HepG2 (cell line): Measurements from ENCODE around the gene EXOC7. TPM values are rescaled to one million over a fixed set of nuclear protein-coding genes. Genes with fewer than 3 reads are reported as not detected.

Experiments
- MAFG ChIP-seq: sonication (generic); formaldehyde crosslinking; IDR thresholded peaks from 2 replicates; pipeline ENCODE4 v1.5.1; 2020; ENCODE audit warnings: mild to moderate bottlenecking, missing genetic modification reagents
- MED1 ChIP-seq: sonication (generic); formaldehyde crosslinking; IDR thresholded peaks from 2 replicates; pipeline ENCODE4 v1.4.0; 2020; ENCODE audit warnings: missing genetic modification reagents
- MTF2 ChIP-seq: sonication (generic); formaldehyde crosslinking; IDR thresholded peaks from 2 replicates; pipeline ENCODE4 v1.5.0; 2020; ENCODE audit warnings: missing genetic modification reagents, borderline replicate concordance
- NFYB ChIP-seq: sonication (generic); formaldehyde crosslinking; IDR thresholded peaks from 2 replicates; pipeline ENCODE4 v1.4.0; 2020; ENCODE audit warnings: missing genetic modification reagents
- RARA ChIP-seq: IDR thresholded peaks from 2 replicates; pipeline ENCODE4 v1.6.1; 2016; ENCODE audit warnings: missing genetic modification reagents, missing compliant biosample characterization
- RBFOX2 ChIP-seq: fragments of 200-400 bp; formaldehyde crosslinking; IDR thresholded peaks from 2 replicates; pipeline ENCODE4 v1.6.1; 2017; ENCODE audit warnings: low read depth, mild to moderate bottlenecking, low read length
- REL ChIP-seq: sonication (generic); formaldehyde crosslinking; conservative IDR thresholded peaks from 2 replicates; pipeline ENCODE4 v1.8.0; 2022; ENCODE audit warnings: mild to moderate bottlenecking, missing genetic modification reagents, moderate library complexity
- SETDB1 ChIP-seq: sonication (generic); formaldehyde crosslinking; IDR thresholded peaks from 2 replicates; pipeline ENCODE4 v1.5.1; 2020; ENCODE audit warnings: missing genetic modification reagents, mild to moderate bottlenecking, borderline replicate concordance
- ZBTB42 ChIP-seq: sonication (generic); formaldehyde crosslinking; IDR thresholded peaks from 2 replicates; pipeline ENCODE4 v1.5.0; 2020; ENCODE audit warnings: mild to moderate bottlenecking, missing genetic modification reagents
- ZFP82 ChIP-seq: sonication (generic); formaldehyde crosslinking; IDR thresholded peaks from 2 replicates; pipeline ENCODE4 v1.5.1; 2020; ENCODE audit warnings: mild to moderate bottlenecking, missing genetic modification reagents, borderline replicate concordance
- ZNF160 ChIP-seq: sonication (generic); formaldehyde crosslinking; IDR thresholded peaks from 2 replicates; pipeline ENCODE4 v1.8.0; 2022; ENCODE audit warnings: mild to moderate bottlenecking, inconsistent platforms, missing genetic modification reagents
- ZNF17 ChIP-seq: sonication (generic); formaldehyde crosslinking; IDR thresholded peaks from 2 replicates; pipeline ENCODE4 v1.5.0; 2020; ENCODE audit warnings: mild to moderate bottlenecking, missing genetic modification reagents
- ZNF281 ChIP-seq: sonication (generic); formaldehyde crosslinking; IDR thresholded peaks from 2 replicates; pipeline ENCODE4 v1.4.0; 2020; ENCODE audit warnings: missing genetic modification reagents, borderline replicate concordance
- ZNF282 ChIP-seq: fragments of 450-650 bp; IDR thresholded peaks from 2 replicates; pipeline ENCODE4 v1.6.1; 2018; ENCODE audit not compliant: partially characterized antibody
- ZNF570 ChIP-seq: sonication (generic); formaldehyde crosslinking; IDR thresholded peaks from 2 replicates; pipeline ENCODE4 v1.4.0; 2020; ENCODE audit warnings: mild to moderate bottlenecking, missing genetic modification reagents, borderline replicate concordance
- ZNF615 ChIP-seq: sonication (generic); formaldehyde crosslinking; IDR thresholded peaks from 2 replicates; pipeline ENCODE4 v1.5.0; 2020; ENCODE audit warnings: mild to moderate bottlenecking, missing genetic modification reagents, borderline replicate concordance
- ZNF746 ChIP-seq: sonication (generic); formaldehyde crosslinking; IDR thresholded peaks from 2 replicates; pipeline ENCODE4 v1.8.0; 2022; ENCODE audit warnings: mild to moderate bottlenecking, missing genetic modification reagents
- polyA plus RNA-seq, 8 experiments: library from polyadenylated mRNA; depleted of rRNA in 3 of 8; stranded (reverse) in 7 of 8; unstranded in 1 of 8; fragments of >200 nt; fragmentation: Illumina TruSeq in 4 of 8; extraction: Trizol in 4 of 8; gene quantifications; 2 replicates each; pipeline versions ENCODE4 v1.2.1 to v1.2.3, GENCODE V29; 2011 to 2016; ENCODE audit warnings: low read depth in 4 of 8, missing spikeins in 1 of 8, mixed read lengths in 1 of 8; ENCODE audit not compliant: insufficient read depth in 1 of 8
- total RNA-seq, 5 experiments: library from RNA; depleted of rRNA; stranded (reverse); fragments of >200 nt; fragmentation: Illumina TruSeq; extraction: Trizol; gene quantifications; 2 replicates each; pipeline ENCODE4 v1.2.3, GENCODE V29; 2016; ENCODE audit warnings: low read depth in 1 of 5
- TF ChIP-seq, protein P1 (sequence below): sonication (generic); formaldehyde crosslinking; IDR thresholded peaks from 2 replicates; pipeline ENCODE4 v1.5.0; 2020; ENCODE audit warnings: mild to moderate bottlenecking, missing genetic modification reagents
- TF ChIP-seq, protein P2 (sequence below): IDR thresholded peaks from 2 replicates; pipeline ENCODE4 v1.6.1; 2016; ENCODE audit warnings: low read depth, missing genetic modification reagents, missing compliant biosample characterization

EXOC7 gene
- total and polyA plus RNA-seq, 2 of the 13 experiments (the other 11 are each of a cell fraction or from before 2014, with no cell fraction given) = 86.9 to 116 TPM

GRCh38 chr17:76138234-76138895 is 34.8 kb upstream of the EXOC7 start (continued):
- TF ChIP-seq ZNF17 (no peak), NFYB (CRISPR knock-in tag) (no peak; the same call in 1 of the 2 replicates), ZFP82 (peak; percentile 68), SETDB1 (no peak), MTF2 (CRISPR knock-in tag) (peak; percentile 64), REL (CRISPR knock-in tag) (no peak), ZNF615 (peak; percentile 68; the same call in 1 of the 2 replicates), RBFOX2 (peak; percentile 62), ZNF160 (CRISPR knock-in tag) (no peak; the same call in 1 of the 2 replicates), ZBTB42 (CRISPR knock-in tag) (peak; percentile 95; the same call in 1 of the 2 replicates), ZNF746 (CRISPR knock-in tag) (peak; percentile 95), RARA (CRISPR knock-in tag) (peak; percentile 82), MAFG (CRISPR knock-in tag) (no peak), MED1 (CRISPR knock-in tag) (peak; percentile 94), ZNF282 (no peak), ZNF281 (CRISPR knock-in tag) (peak; percentile 99), ZNF570 (CRISPR knock-in tag) (no peak)
- TF ChIP-seq, protein P1, sequence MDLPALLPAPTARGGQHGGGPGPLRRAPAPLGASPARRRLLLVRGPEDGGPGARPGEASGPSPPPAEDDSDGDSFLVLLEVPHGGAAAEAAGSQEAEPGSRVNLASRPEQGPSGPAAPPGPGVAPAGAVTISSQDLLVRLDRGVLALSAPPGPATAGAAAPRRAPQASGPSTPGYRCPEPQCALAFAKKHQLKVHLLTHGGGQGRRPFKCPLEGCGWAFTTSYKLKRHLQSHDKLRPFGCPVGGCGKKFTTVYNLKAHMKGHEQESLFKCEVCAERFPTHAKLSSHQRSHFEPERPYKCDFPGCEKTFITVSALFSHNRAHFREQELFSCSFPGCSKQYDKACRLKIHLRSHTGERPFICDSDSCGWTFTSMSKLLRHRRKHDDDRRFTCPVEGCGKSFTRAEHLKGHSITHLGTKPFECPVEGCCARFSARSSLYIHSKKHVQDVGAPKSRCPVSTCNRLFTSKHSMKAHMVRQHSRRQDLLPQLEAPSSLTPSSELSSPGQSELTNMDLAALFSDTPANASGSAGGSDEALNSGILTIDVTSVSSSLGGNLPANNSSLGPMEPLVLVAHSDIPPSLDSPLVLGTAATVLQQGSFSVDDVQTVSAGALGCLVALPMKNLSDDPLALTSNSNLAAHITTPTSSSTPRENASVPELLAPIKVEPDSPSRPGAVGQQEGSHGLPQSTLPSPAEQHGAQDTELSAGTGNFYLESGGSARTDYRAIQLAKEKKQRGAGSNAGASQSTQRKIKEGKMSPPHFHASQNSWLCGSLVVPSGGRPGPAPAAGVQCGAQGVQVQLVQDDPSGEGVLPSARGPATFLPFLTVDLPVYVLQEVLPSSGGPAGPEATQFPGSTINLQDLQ (CRISPR knock-in tag) = no peak
- TF ChIP-seq, protein P2, sequence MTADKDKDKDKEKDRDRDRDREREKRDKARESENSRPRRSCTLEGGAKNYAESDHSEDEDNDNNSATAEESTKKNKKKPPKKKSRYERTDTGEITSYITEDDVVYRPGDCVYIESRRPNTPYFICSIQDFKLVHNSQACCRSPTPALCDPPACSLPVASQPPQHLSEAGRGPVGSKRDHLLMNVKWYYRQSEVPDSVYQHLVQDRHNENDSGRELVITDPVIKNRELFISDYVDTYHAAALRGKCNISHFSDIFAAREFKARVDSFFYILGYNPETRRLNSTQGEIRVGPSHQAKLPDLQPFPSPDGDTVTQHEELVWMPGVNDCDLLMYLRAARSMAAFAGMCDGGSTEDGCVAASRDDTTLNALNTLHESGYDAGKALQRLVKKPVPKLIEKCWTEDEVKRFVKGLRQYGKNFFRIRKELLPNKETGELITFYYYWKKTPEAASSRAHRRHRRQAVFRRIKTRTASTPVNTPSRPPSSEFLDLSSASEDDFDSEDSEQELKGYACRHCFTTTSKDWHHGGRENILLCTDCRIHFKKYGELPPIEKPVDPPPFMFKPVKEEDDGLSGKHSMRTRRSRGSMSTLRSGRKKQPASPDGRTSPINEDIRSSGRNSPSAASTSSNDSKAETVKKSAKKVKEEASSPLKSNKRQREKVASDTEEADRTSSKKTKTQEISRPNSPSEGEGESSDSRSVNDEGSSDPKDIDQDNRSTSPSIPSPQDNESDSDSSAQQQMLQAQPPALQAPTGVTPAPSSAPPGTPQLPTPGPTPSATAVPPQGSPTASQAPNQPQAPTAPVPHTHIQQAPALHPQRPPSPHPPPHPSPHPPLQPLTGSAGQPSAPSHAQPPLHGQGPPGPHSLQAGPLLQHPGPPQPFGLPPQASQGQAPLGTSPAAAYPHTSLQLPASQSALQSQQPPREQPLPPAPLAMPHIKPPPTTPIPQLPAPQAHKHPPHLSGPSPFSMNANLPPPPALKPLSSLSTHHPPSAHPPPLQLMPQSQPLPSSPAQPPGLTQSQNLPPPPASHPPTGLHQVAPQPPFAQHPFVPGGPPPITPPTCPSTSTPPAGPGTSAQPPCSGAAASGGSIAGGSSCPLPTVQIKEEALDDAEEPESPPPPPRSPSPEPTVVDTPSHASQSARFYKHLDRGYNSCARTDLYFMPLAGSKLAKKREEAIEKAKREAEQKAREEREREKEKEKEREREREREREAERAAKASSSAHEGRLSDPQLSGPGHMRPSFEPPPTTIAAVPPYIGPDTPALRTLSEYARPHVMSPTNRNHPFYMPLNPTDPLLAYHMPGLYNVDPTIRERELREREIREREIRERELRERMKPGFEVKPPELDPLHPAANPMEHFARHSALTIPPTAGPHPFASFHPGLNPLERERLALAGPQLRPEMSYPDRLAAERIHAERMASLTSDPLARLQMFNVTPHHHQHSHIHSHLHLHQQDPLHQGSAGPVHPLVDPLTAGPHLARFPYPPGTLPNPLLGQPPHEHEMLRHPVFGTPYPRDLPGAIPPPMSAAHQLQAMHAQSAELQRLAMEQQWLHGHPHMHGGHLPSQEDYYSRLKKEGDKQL = no peak; the same call in none of the 2 replicates
